Naive thymus-derived CD4-positive, alpha-beta T cell (primary cell): Measurements from ENCODE around the gene CELSR2. TPM values are rescaled to one million over a fixed set of nuclear protein-coding genes. Genes with fewer than 3 reads are reported as not detected.

Experiments used
- ATAC-seq: fragments of 150-1000 bp; cut with Tn5 transposase; 2 replicates; pipeline ENCODE4 v1.10.0; 2021; ENCODE audit warnings: mild to moderate bottlenecking, moderate library complexity
- CTCF ChIA-PET: fragments of 350-600 bp; sonication (Branson Sonifier 250); formaldehyde crosslinking; loops from one replicate; lab custom pipeline; 2021; ENCODE audit warnings: antibody characterized with exemption; lab: Charles Lee
- POLR2A ChIA-PET: fragments of 350-600 bp; sonication (Branson Sonifier 250); formaldehyde crosslinking; loops from one replicate; lab custom pipeline; 2021; ENCODE audit warnings: antibody characterized with exemption, inconsistent platforms; lab: Charles Lee
- DNase-seq, 9 donors: peaks; one replicate each; pipeline versions ENCODE4 v3.0.0 to v3.0.0-alpha.2; 2020 to 2022; ENCODE audit warnings: mixed read lengths in 1 of 9
- H3K27ac ChIP-seq: one replicate; pipeline ENCODE4 v1.7.0; 2013; ENCODE audit warnings: mild to moderate bottlenecking, low read depth, low read length, moderate library complexity
- H3K27me3 ChIP-seq, 2 donors: one replicate each; pipeline ENCODE4 v1.7.0; 2013; ENCODE audit warnings: low read length in 2 of 2, mild to moderate bottlenecking in 2 of 2, moderate library complexity in 2 of 2; ENCODE audit not compliant: control insufficient read depth in 2 of 2, insufficient read depth in 2 of 2
- H3K36me3 ChIP-seq, 3 experiments: 1 replicate in 2 of 3; 2 replicates in 1 of 3; pipeline ENCODE4 v1.7.0; 2013; ENCODE audit warnings: low read length in 3 of 3, mild to moderate bottlenecking in 3 of 3, moderate library complexity in 1 of 3; ENCODE audit not compliant: insufficient read depth in 3 of 3, control insufficient read depth in 2 of 3
- H3K4me1 ChIP-seq, 2 donors: one replicate each; pipeline ENCODE4 v1.7.0; 2013; ENCODE audit warnings: low read length in 2 of 2, mild to moderate bottlenecking in 2 of 2, moderate library complexity in 1 of 2; ENCODE audit not compliant: control insufficient read depth in 2 of 2, insufficient read depth in 2 of 2
- H3K4me3 ChIP-seq: 2 replicates; pipeline ENCODE4 v1.7.0; 2013; ENCODE audit warnings: mild to moderate bottlenecking, low read length
- H3K9me3 ChIP-seq, 3 experiments: 1 replicate in 2 of 3; 2 replicates in 1 of 3; pipeline ENCODE4 v1.7.0; 2013; ENCODE audit warnings: low read length in 3 of 3; ENCODE audit not compliant: control insufficient read depth in 2 of 3
- H3K27ac Mint-ChIP-seq, 9 donors: one replicate each; pipeline ENCODE4 v1.8.0; 2020 to 2022; ENCODE audit warnings: mixed read lengths in 9 of 9, mild to moderate bottlenecking in 8 of 9, moderate library complexity in 5 of 9, inconsistent platforms in 2 of 9
- H3K27me3 Mint-ChIP-seq, 5 donors: one replicate each; pipeline ENCODE4 v1.8.0; 2021 to 2022; ENCODE audit warnings: mixed read lengths in 5 of 5, mild to moderate bottlenecking in 1 of 5
- H3K36me3 Mint-ChIP-seq, 5 donors: one replicate each; pipeline ENCODE4 v1.8.0; 2020 to 2022; ENCODE audit warnings: mixed read lengths in 5 of 5, mild to moderate bottlenecking in 3 of 5, inconsistent platforms in 1 of 5
- H3K4me1 Mint-ChIP-seq, 7 donors: one replicate each; pipeline ENCODE4 v1.8.0; 2020 to 2022; ENCODE audit warnings: mixed read lengths in 7 of 7, mild to moderate bottlenecking in 3 of 7, inconsistent platforms in 1 of 7
- H3K4me3 Mint-ChIP-seq, 10 donors: one replicate each; pipeline ENCODE4 v1.8.0; 2020 to 2022; ENCODE audit warnings: mild to moderate bottlenecking in 10 of 10, mixed read lengths in 10 of 10, moderate library complexity in 6 of 10, inconsistent platforms in 2 of 10
- H3K9me3 Mint-ChIP-seq, 11 donors: one replicate each; pipeline ENCODE4 v1.8.0; 2020 to 2022; ENCODE audit warnings: mixed read lengths in 11 of 11, mild to moderate bottlenecking in 4 of 11, inconsistent platforms in 1 of 11, moderate library complexity in 1 of 11
- intact Hi-C, 2 donors: fragments of 100-400 bp; cut with micrococcal nuclease; formaldehyde crosslinking; loops; one replicate each; pipeline ENCODE4 v1.15.1; 2023
- polyA plus RNA-seq, 2 donors: library from polyadenylated mRNA; unstranded; fragments of 300-500 nt; fragmentation: Illumina TruSeq; gene quantifications; one replicate each; pipeline ENCODE4 v1.2.3, GENCODE V29; 2021
- total RNA-seq, 6 experiments: library from RNA in 5 of 6; stranded (reverse) in 5 of 6; gene quantifications; 1 replicate in 5 of 6; 2 replicates in 1 of 6; pipeline ENCODE4 v1.2.3 and lab custom pipeline; 2021 to 2026

The CELSR2 gene
- total and polyA plus RNA-seq, 7 experiments from 2014 or later: 0.17 to 6.4 (median 3.1) TPM

- intact Hi-C loops: loop anchor here in 1 of 2 donors (10.0 kb wide), 1 partner anchor 315 kb away; the partner anchor contains the start of gene CLCC1
These were observed 30.4 kb downstream of the CELSR2 start for GRCh38 chr1:109279615-109280278.

GRCh38 chr1:109280862-109281261 lies 31.5 kb downstream of the CELSR2 start:
- intact Hi-C loops: loop anchor here in 1 of 2 donors (10.0 kb wide), 1 partner anchor 316 kb away; the partner anchor contains the start of gene CLCC1
- H3K36me3 ChIP-seq: no peaks in the 10 kb centered on the region
- DNase-seq (no peak), ATAC-seq (no peak)
- Mint-ChIP-seq H3K4me3 (no peak overlapping the region), H3K27ac (no peak overlapping the region), H3K36me3 (peaks cover 0 to 9% (median 0%) of the 10 kb centered on the region in 5 donors), H3K27me3 (peaks cover 0 to 1% (median 0%) of the 10 kb centered on the region in 5 donors), H3K9me3 (no peaks in the 10 kb centered on the region), H3K4me1 (peaks cover 6 to 36% (median 18%) of the 10 kb centered on the region in 7 donors)
- no peaks in the 10 kb centered on the region for H3K9me3 ChIP-seq
- ChIA-PET POLR2A (no interaction called here), CTCF (interaction anchor here (4.5 to 5.5 kb wide), 2 partner anchors 117 to 251 kb away, joined by 22 to 62 read pairs; partner anchors contain the start of gene SORT1)
- H3K27ac ChIP-seq: no peak overlapping the region
- peaks cover 8 to 11% of the 10 kb centered on the region in 2 donors for H3K4me1 ChIP-seq
- H3K27me3 ChIP-seq: no peaks in the 10 kb centered on the region
- no peak overlapping the region for H3K4me3 ChIP-seq

More at GRCh38 chr1:109279615-109280278, 30.4 kb downstream of the CELSR2 start:
- Mint-ChIP-seq H3K4me1 (peaks cover 6 to 36% (median 18%) of the 10 kb centered on the region in 7 donors), H3K36me3 (peaks cover 0 to 9% (median 0%) of the 10 kb centered on the region in 5 donors), H3K27ac (peak overlapping the region in 3 of 9 donors; percentile 12 to 49 (median 15)), H3K27me3 (no peaks in the 10 kb centered on the region), H3K9me3 (no peaks in the 10 kb centered on the region), H3K4me3 (no peak overlapping the region)
- Histone ChIP-seq H3K27me3 (no peaks in the 10 kb centered on the region), H3K9me3 (no peaks in the 10 kb centered on the region), H3K27ac (no peak overlapping the region), H3K4me3 (no peak overlapping the region), H3K4me1 (peaks cover 8 to 11% of the 10 kb centered on the region in 2 donors), H3K36me3 (no peaks in the 10 kb centered on the region)
- no peak for ATAC-seq
- CTCF ChIA-PET: interaction anchor here (0.7 to 5.5 kb wide), 4 partner anchors 19 to 252 kb away, joined by 3 to 62 read pairs (median 19); partner anchors contain the start of gene SORT1
- DNase-seq: no peak
- POLR2A ChIA-PET: interaction anchor here (0.7 to 0.8 kb wide), 2 partner anchors 219 to 1370 kb away, joined by 3 to 6 read pairs; no protein-coding TSS in a partner anchor

GRCh38 chr1:109281680-109282496 lies 32.5 kb downstream of the CELSR2 start:
- intact Hi-C loops: loop anchor here in 1 of 2 donors (2.0 to 10.0 kb wide), 2 partner anchors 317 to 339 kb away; partner anchors contain the start of gene CLCC1
- Mint-ChIP-seq H3K27ac (peak overlapping the region in 2 of 9 donors; percentile 70 to 78), H3K4me3 (peak overlapping the region; percentile 89 to 99 (median 96)), H3K27me3 (peaks cover 0 to 4% (median 0%) of the 10 kb centered on the region in 5 donors), H3K4me1 (peaks cover 6 to 36% (median 18%) of the 10 kb centered on the region in 7 donors), H3K9me3 (no peaks in the 10 kb centered on the region), H3K36me3 (peaks cover 0 to 9% (median 0%) of the 10 kb centered on the region in 5 donors)
- Histone ChIP-seq H3K4me3 (no peak overlapping the region), H3K36me3 (no peaks in the 10 kb centered on the region), H3K27ac (no peak overlapping the region), H3K9me3 (no peaks in the 10 kb centered on the region), H3K27me3 (no peaks in the 10 kb centered on the region), H3K4me1 (peaks cover 8 to 11% of the 10 kb centered on the region in 2 donors)
- ATAC-seq: no peak
- POLR2A ChIA-PET: interaction anchor here (1.3 to 1.7 kb wide), 3 partner anchors 144 to 201 kb away, joined by 4 read pairs; no protein-coding TSS in a partner anchor
- CTCF ChIA-PET: interaction anchor here (1.0 to 5.5 kb wide), 5 partner anchors 110 to 250 kb away, joined by 4 to 62 read pairs (median 11); partner anchors contain the start of gene SORT1
- DNase-seq: no peak

GRCh38 chr1:109282497-109282951 lies 33.2 kb downstream of the CELSR2 start:
- DNase-seq (no peak), ATAC-seq (no peak)
- H3K4me1 Mint-ChIP-seq: peaks cover 6 to 31% (median 14%) of the 10 kb centered on the region in 7 donors
- H3K4me3 Mint-ChIP-seq: peak overlapping the region; percentile 89 to 99 (median 96)
- no peaks in the 10 kb centered on the region for H3K27me3 ChIP-seq
- peaks cover 8 to 11% of the 10 kb centered on the region in 2 donors for H3K4me1 ChIP-seq
- CTCF ChIA-PET: interaction anchor here (0.7 to 4.5 kb wide), 6 partner anchors 20 to 250 kb away, joined by 3 to 22 read pairs (median 4); no protein-coding TSS in a partner anchor
- intact Hi-C loops: loop anchor here in 1 of 2 donors (2.0 to 10.0 kb wide), 2 partner anchors 318 to 338 kb away; partner anchors contain the start of gene CLCC1
- H3K9me3 ChIP-seq: no peaks in the 10 kb centered on the region
- peaks cover 0 to 4% (median 0%) of the 10 kb centered on the region in 5 donors for H3K27me3 Mint-ChIP-seq
- H3K36me3 ChIP-seq: no peaks in the 10 kb centered on the region
- H3K27ac ChIP-seq: peak overlapping the region; percentile 65
- POLR2A ChIA-PET: interaction anchor here (1.3 to 1.7 kb wide), 5 partner anchors 69 to 752 kb away, joined by 4 to 5 read pairs (median 4); partner anchors contain the start of genes SARS1 and STRIP1
- peaks cover 0 to 9% (median 0%) of the 10 kb centered on the region in 5 donors for H3K36me3 Mint-ChIP-seq
- H3K9me3 Mint-ChIP-seq: no peaks in the 10 kb centered on the region
- peak overlapping the region in 7 of 9 donors; percentile 55 to 93 (median 78) for H3K27ac Mint-ChIP-seq
- peak overlapping the region; percentile 92 for H3K4me3 ChIP-seq

GRCh38 chr1:109282952-109283747 lies 33.8 kb downstream of the CELSR2 start, which contains the start of gene PSRC1:
PSRC1 (minus strand) TSS chr1:109283145.
- no peaks in the 10 kb centered on the region for H3K9me3 Mint-ChIP-seq
- H3K4me1 ChIP-seq: peaks cover 8 to 11% of the 10 kb centered on the region in 2 donors
- peak; percentile 98 for ATAC-seq
- H3K27ac Mint-ChIP-seq: peak within 1 kb of the TSS; percentile 55 to 94 (median 88)
- DNase-seq: peak; percentile 78 to 94 (median 88)
- H3K36me3 Mint-ChIP-seq: peaks cover 0 to 9% (median 0%) of the 10 kb centered on the region in 5 donors
- no peaks in the 10 kb centered on the region for H3K36me3 ChIP-seq
- peaks cover 0 to 8% (median 0%) of the 10 kb centered on the region in 5 donors for H3K27me3 Mint-ChIP-seq
- peaks cover 6 to 29% (median 14%) of the 10 kb centered on the region in 7 donors for H3K4me1 Mint-ChIP-seq
- ChIA-PET POLR2A (interaction anchor here (1.3 to 1.7 kb wide), 5 partner anchors 69 to 751 kb away, joined by 4 to 5 read pairs (median 4); partner anchors contain the start of genes SARS1 and STRIP1), CTCF (interaction anchor here (0.7 to 4.5 kb wide), 8 partner anchors 9 to 249 kb away, joined by 3 to 22 read pairs (median 4); no protein-coding TSS in a partner anchor)
- peak within 1 kb of the TSS; percentile 92 for H3K4me3 ChIP-seq
- H3K4me3 Mint-ChIP-seq: peak within 1 kb of the TSS; percentile 89 to 99 (median 96)
- H3K9me3 ChIP-seq: no peaks in the 10 kb centered on the region
- H3K27ac ChIP-seq: peak within 1 kb of the TSS; percentile 65
- intact Hi-C loops: loop anchor here (1.0 to 10.0 kb wide), 11 partner anchors 20 to 338 kb away; partner anchors contain the start of genes ATXN7L2 (in 2 of the 2), CELSR2 (in 2 of the 2), SARS1 (in 2 of the 2) and CLCC1 (in 1 of the 2)
- H3K27me3 ChIP-seq: no peaks in the 10 kb centered on the region
